AG04449 (cell line): Measurements from ENCODE around the gene NCOA1.
A peak's percentile ranks its signal among the peaks of the same experiment; 100 is the strongest.

Experiments
- CTCF ChIA-PET: fragments of 350-600 bp; formaldehyde crosslinking; extraction: SDS; loops from one replicate; lab custom pipeline; 2021; ENCODE audit warnings: antibody characterized with exemption; lab: Yijun Ruan, JAX
- POLR2A ChIA-PET: fragments of 400-600, 350-600 bp; formaldehyde crosslinking; extraction: SDS; loops from one replicate; lab custom pipeline; 2020; ENCODE audit warnings: antibody characterized with exemption, inconsistent platforms; lab: Yijun Ruan, JAX
- DNase-seq: peaks from one replicate; pipeline ENCODE4 v3.0.0-alpha.2; 2010; ENCODE audit warnings: low read depth, low spot score
- H3K4me3 ChIP-seq: 2 replicates; pipeline ENCODE4 v1.5.1; 2011; ENCODE audit warnings: low read depth, mild to moderate bottlenecking, control low read depth, low read length
- CTCF ChIP-seq: IDR thresholded peaks from one replicate; pipeline ENCODE4 v1.5.1; 2011; ENCODE audit warnings: mild to moderate bottlenecking, moderate library complexity, low read length, control low read depth, inconsistent platforms; ENCODE audit not compliant: insufficient read depth; ENCODE audit errors: missing control alignments

NCOA1 gene

GRCh38 chr2:24783641-24784040 is 292.6 kb downstream of the NCOA1 start:
- no peak for DNase-seq
- POLR2A ChIA-PET: no interaction called here
- H3K4me3 ChIP-seq: no peak overlapping the region
- no peak for TF ChIP-seq CTCF
- CTCF ChIA-PET: interaction anchor here (1.5 kb wide), 1 partner anchor 9 kb away, joined by 9 read pairs; the partner anchor contains the start of genes CENPO and PTRHD1

GRCh38 chr2:24785671-24786321 is 294.7 kb downstream of the NCOA1 start:
- no peak for TF ChIP-seq CTCF
- H3K4me3 ChIP-seq: no peak overlapping the region
- ChIA-PET POLR2A (no interaction called here), CTCF (interaction anchor here (0.6 kb wide), 1 partner anchor 654 kb away, joined by 3 read pairs; no protein-coding TSS in a partner anchor)
- DNase-seq: no peak

- H3K4me3 ChIP-seq: no peak overlapping the region
- DNase-seq: no peak
- ChIA-PET POLR2A (no interaction called here), CTCF (interaction anchor here (1.1 kb wide), 1 partner anchor 41 kb away, joined by 3 read pairs; no protein-coding TSS in a partner anchor)
- no peak for TF ChIP-seq CTCF
Observed at GRCh38 chr2:24787532-24787931, 296.5 kb downstream of the NCOA1 start.

- ChIA-PET POLR2A (no interaction called here), CTCF (interaction anchor here (1.1 to 5.7 kb wide), 3 partner anchors 9 to 379 kb away, joined by 3 to 60 read pairs (median 30); no protein-coding TSS in a partner anchor)
- DNase-seq: no peak
- no peak for TF ChIP-seq CTCF
- H3K4me3 ChIP-seq: no peak overlapping the region
Observed at GRCh38 chr2:24788816-24789215, 297.8 kb downstream of the NCOA1 start.

- CTCF ChIA-PET: interaction anchor here (0.9 to 5.7 kb wide), 13 partner anchors 8 to 382 kb away, joined by 3 to 60 read pairs (median 6); no protein-coding TSS in a partner anchor
- TF ChIP-seq CTCF: no peak
- H3K4me3 ChIP-seq: no peak overlapping the region
- no peak for DNase-seq
- POLR2A ChIA-PET: no interaction called here
Observed at GRCh38 chr2:24791452-24791851, 300.4 kb downstream of the NCOA1 start.

GRCh38 chr2:24792542-24792873 is 301.5 kb downstream of the NCOA1 start:
- DNase-seq: no peak
- no peak for TF ChIP-seq CTCF
- ChIA-PET POLR2A (interaction anchor here (0.9 kb wide), 1 partner anchor 385 kb away, joined by 3 read pairs; no protein-coding TSS in a partner anchor), CTCF (interaction anchor here (0.8 to 5.7 kb wide), 24 partner anchors 9 to 393 kb away, joined by 3 to 60 read pairs (median 6); no protein-coding TSS in a partner anchor)
- H3K4me3 ChIP-seq: peak overlapping the region; percentile 94
